ENCODE data around the gene TUNAR.

TUNAR gene

DNA sequence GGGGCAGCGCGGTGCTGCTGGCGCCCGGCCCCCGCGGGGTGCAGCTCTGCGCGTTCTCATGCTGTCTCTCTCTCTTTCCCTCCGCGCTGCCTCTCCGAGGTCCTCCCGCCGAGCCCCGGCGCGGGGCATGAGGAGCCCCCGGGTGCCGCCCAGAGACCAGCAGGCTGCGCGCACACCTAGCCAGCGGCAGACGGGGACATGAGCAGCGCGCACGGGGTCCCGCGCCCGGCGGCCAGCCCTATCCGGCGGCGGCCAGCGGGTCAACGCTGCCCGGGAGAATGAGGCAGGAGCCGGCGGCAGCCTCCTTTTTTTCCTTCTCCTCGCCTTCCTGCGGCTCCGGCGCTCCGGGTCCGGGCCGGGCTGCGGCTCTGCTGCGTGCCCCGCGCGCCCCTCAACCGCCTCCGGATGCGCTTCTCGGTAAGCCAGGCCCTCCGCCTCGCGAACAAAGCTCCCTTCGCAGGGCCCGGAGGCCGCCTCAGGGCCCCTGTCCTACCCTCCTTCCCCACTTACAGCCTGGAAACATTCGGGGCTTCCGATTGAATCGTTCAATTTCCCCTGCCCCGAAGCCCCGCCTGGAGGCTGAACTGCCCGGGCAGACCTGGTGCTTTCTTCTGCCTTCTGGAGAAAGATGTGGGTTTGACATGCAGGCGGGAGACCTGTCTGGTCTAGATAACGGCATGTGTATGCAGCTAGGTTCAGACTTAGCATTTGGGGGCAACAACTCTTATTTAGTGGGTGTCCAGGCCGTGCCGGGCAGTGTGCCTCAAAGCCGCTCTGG, at the start of gene TUNAR:
Gene TUNAR, plus strand, starts transcription at position 72 of the 778 bp plus-strand sequence.
- no peak for DNase-seq

DNA sequence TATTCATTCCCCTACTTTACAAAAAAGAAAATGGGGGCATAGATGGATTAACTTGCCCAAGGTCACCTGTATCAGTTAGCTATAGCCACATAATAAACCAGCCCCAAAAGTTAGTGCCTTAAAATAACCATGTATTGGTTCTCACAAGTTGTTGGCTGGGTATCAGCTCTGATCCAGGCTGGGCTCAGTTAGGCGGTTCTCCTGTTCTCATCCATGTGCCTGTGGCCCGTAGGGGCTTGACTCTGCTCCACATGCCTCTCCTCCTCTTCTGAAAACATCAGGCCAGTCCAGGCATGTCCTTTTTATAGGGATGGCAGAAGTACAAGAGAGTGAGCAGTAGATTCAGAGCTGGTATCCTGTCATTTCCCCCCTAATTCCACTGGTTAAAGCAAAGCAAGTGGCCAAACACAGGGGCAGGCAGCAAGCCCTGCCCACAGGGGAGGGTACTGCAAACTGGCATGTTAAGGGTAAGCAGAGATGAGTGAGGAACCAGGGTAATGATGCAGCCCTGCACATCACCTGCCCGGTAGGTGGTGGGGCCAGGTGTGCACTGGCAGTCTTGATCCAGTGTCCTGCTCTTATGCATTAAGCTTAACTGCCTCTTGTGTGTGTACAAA, 47.9 kb upstream of the TUNAR start:
- DNase-seq = no peak

DNA sequence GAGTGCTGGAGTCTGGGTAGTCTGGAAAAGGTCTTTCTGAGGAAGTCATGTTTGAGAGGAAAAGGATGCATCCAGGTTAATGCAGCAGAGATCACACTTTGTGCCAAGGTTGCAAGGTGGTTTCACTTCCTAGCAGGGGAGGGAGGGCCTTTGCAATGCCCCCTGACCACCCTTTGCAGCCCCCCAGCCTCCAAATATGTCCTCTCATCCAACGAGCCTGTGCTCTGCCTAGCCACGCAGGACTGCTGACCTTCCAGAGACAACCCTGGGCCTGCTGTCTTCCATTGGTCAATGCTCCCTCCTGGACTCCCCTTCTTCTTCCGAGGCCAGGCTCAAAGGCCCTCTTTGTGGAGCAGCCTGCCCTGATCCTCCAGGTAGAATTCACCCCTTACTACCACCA, 47.3 kb upstream of the TUNAR start:
- no peak for DNase-seq

DNA sequence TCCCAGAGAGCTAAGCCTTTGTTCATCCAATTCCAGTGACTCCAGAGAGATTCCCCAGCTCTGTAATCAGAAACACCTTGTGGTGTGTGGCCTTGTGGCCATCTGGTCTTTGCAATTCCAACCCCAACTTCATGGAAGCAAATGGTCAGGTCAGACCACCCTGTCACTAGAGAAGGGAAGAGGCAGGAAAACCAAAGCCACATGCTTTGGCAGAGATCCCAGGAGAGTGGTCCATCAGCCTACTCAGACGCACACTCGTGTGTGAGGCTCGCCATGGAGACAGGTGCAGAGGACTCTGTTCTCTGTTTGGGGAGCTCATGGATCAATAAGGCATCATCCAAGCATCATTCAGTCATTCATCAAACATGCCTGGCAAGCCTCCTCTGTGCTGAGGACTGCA, 46.2 kb upstream of the TUNAR start:
- DNase-seq = no peak

DNA sequence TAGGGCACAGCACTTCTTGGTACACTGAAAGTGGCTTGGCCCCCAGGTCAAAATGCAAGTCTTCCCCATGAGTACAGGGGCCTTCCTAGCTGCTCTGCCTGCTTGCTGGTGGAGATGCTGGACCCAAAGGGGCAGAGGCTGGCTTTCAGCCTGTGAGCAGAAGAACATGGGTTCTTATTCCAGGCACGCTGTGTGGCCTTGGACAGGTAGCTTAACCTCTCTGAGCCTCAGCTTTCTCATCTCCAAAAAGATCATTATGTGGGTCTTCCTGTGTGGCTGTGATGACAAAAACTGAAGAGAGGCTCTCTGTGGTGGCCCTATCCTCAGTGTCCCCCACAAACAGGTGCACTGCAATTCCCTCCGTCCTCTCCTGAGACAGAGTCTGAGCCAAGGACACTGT, 45.6 kb upstream of the TUNAR start:
- DNase-seq = no peak

DNA sequence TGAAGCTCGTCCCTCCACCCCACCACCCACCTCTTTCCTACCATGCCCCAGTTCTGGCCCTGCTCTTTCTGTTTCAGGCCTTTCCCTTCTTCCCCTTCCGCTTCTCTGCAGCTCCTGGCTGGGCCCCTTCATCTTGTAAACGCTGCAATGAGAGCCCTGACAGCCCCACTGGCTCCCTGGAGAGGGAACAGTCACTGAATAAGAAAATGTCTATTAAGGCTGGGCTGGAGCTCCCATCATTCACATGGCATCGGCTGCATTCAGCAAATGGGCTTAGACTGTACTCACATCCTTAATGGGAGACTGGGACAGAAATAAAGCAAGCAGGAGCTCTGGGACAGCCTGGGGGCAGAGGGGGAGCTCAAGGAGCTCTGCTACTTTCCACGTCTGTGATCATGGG, 45.2 kb upstream of the TUNAR start:
- no peak for DNase-seq

DNA sequence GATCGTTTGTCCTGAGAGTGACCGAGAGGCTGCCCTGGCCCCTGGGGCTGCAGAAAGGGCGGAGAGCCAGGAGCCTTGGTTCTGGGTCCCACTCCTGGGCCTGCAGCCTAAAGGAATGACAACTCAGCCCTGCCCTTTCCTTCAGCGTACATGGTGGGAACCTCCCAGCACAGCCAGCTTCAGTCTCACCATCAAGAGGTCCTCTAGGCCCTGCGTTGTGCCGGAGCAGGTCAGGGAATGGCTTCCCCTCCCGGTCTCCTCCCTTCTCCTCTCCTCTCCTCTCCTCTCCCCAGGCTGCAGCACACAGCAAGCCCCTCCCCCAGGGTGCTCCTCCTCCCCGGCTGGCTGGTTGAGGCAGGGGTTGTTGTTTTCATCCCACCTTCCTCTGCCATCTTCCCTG, 44.6 kb upstream of the TUNAR start:
- no peak for DNase-seq

DNA sequence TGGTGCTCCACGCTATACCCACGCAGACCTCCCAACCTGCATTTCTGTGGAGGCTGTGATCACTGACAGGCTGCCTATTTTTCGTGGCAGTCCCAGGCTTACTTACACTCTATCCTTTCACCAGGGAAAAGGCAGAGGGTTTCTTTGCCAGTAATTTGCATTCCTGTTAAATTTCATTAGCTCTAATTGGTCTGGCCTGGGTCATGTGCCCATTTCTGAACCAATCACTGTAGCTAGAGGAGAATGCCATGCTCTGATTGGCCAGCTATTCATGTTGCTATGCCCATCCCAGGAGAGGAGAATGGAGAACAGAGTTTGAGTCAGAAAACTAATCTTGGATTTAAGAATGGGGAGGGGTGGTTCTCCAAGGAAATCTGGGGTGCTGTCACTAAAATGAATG, 43.2 kb upstream of the TUNAR start:
- no peak for DNase-seq

DNA sequence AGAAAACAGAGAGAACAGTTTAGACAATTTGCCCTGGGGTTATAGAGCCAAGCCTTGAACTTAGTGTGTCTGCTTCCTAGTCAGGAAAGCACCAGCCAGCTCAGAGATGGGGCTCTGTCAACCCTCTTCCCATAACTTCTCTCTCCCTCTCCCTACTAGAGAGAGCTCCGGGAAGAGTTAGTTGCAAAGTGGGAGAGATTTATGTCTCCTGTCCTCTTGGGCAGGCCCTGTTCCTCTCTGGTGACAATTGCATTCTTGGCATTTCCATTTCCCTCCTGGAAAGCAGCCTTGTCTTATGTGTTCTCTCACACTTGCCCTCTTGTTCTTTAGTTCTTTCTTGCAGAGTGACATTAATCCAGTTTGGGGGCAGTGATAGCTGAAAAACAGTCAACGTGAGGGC, 42.1 kb upstream of the TUNAR start:
- DNase-seq = no peak

DNA sequence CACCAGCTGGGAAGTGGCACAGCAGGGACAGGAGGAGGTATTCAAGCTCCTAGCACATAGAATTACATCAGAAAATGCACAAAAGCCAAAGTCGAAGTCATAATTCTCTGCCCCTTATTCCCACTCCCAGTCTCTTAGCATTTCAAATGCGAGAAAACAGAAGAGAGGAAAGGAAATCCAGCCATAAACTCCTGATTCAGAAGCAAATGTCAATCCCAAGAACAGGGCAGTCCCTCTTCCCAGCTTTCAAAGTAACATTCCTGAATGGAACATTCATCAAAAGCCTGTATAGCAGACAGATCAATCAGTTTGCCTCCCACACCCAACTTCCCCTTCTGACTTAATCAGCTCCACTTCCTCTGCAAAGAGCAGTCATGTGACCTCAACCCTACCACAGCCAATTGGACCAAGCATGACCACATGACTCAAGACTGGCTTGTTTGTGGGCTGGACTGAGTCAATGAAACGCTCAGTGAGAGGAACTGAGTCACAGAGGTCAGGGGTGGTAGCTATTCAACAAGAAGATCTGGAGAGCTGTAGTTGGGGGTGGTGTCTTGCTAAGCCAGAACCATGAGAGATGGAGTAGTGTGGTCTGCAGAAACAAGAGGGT, 41.4 kb upstream of the TUNAR start:
- peak; percentile 35 for DNase-seq

DNA sequence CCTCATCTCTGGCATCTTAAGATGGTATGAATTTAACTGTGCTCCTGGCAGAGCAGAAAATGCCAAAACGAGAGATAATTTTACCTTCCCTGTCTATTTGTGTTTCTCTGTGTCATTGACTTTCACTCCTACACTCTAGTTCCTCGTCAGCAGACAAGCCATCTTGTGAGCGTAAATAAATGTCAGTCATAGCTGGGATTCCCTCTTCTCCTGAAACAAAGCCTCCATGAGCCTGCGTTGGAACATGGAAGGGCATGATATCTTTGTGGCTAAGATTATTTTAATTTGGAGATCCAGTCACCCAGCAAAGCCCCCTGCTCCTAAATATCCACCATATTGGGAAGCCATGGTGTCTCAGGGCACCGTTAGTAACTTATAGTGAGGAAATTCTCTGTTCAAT, 37.8 kb upstream of the TUNAR start:
- DNase-seq = no peak

DNA sequence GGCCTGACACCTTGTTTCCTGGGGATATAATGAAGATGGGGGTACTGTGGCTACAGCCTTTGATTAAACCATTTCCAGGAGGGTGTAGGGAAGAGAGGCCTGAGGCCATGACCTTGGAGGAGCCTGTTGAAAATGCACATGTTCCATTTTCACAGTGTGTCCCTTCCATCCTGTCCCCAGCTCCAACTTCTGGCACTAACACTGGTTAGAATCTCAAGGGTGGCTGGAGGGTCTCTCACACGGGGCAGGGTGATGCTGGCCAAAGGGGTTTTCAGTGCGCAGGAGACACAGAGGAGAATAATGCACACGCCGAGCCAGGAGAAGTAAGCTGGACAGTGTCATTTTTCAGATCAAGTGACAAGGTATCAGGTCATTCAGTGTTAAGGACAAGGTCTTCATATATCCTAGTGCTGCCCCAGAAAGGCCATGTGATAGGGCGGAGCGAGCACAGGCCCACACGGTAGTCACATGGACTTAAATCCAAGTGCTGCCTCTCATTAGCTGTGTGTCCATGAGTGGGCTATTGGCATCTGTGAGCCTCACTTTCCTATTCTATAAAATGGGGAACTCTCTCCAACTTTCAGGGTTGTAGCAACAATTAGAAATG, 36.4 kb upstream of the TUNAR start:
- no peak for DNase-seq

DNA sequence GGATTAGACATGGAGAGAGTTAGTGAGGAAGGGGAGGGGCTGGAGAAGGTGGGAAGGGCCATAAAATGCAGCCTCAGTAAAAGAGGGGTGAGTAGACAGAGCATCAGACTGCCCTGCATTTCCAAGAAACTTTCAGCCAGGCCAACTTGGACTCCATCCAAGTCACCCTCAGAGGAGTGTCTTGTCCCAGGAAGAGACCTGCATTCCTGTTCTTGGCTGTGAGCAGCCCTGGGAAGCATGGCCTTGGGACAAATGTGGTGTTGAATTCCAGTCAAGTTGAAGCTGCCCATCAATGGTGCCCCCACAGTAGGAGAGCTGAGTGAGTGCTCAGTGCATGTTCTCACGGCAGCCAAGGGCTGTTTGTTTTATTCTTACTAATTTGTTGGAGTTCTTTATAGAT, 35.0 kb upstream of the TUNAR start:
- no peak for DNase-seq

DNA sequence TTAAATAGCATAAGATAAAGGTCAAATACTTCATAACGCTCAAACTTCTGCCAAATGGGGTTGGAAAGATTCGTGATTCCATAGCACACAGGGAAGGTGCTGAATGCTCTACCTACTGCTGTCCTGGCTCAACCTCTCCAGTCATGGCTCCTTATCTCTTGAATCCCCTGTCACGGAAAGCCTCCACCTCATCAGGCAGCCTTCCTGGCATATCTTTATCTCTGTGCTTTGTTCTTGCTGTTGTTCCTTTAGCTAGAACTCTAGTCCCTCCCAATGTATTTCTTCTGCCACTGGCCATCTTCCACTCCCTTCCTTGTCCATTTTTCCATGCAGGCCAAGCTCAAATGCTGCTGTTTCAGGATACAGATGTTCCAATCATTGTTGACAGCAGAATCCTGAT, 26.9 kb upstream of the TUNAR start:
- no peak for DNase-seq

DNA sequence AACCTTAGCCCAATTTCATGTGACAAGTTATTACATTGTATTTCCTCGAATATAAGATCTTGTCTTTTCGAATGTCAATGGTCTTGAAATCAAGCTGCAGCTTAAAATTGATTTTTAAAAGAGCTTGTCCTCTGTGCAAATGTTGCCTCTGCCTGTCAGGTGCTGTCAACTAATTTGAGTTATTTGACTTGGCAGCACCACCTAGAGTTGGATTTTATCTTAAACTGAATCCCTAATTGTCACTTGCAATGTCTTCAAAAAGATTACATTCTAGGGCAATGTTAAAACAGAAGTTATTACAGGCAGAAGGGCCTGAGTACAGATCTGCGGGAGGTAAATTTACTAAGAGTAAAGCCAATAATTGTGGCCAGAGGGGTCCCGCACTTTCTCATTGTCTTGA, 26.2 kb upstream of the TUNAR start:
- DNase-seq = no peak

DNA sequence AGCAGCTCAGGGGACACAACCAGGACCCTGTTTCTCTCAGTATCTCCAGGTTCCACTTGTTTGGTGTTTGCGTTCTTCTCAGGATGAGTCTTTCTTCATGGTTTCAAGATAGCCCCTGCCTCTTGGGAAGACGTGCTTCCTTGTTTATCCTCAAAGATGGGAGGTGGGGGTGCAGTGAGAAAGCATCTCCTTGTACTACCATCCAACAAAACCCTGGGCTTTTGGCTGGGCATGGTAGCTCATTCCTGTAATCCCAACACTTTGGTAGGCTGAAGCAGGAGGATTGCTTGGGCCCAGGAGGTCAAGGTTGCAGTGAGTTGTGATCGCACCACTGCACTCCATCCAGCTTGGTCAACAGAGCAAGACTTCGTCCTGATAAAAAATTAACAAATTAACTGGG, 21.0 kb upstream of the TUNAR start:
- no peak for DNase-seq

DNA sequence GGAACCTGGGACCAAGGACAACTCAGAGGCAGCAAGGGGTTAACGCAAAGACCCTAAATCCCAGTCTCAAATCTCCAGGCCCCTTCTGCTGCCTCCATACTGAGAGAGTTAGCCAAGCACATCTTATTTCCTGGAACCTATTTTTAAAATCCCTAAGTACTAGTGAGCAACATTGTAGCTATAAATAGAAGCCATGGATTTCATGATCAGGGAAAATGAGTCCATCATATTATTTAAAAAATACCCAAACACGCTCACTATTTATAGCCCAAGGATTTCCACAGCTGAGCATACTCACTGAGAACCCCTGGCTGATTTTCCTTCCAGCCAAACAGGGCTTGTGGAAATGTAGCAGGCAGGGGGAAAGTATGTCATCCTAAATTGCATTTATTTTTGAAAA, 19.4 kb upstream of the TUNAR start:
- DNase-seq = no peak

DNA sequence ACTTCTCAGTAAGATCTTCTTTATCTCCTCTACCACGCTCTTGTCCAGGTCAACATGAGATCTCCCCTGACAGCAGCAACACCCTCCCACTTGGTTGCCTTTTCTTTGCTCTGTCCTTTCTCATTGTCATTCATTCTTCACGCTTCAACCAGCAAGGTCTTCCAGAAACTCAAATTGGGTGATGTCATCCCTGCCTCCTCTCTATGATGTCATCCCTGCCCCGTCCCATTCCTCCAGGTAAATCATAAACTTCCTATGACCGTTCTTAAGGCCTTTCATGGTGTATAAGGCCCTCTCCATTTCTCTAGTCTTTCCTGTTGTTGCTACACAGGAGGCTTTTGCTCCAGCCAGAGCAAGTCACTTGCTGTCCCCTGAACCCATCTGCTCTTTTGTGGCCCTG, 17.7 kb upstream of the TUNAR start:
- no peak for DNase-seq

DNA sequence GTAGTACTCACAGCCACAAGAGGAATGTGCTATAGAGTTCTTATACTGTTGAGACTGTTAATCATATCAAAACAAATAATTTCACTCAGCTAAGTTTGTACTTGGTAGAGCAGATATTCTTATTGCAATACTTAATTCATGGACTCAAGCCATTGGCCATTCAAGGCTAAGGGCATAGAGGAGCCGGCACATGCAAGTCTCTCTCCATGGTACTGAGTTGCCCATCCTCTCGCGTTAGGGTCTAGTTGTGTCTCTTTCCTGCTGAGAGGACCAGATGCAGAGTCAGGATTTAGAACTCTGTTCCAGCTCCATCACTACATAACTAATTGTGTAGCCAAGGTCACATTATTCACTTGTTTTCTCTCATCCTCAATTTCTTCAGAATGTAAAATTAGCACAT, 14.4 kb upstream of the TUNAR start:
- DNase-seq = no peak

DNA sequence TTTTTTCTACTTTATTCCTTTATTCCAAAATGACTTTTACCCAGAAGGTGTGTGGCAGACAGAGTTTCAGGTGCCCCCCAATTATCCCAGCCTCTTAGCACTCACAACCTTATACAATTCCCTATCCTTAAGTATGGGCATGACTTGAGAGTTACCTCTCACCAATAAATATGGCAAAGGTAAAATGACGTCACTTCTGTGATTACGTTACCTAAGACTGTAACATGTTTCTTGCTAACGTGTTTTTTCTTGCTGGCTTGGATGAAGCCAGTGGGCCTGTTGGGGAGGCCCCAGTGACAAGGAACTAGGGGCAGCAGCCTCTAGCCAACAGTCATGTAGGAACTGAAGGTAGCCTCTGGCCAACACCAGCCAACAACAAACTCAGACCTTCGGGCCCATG, 13.3 kb upstream of the TUNAR start:
- no peak for DNase-seq

DNA sequence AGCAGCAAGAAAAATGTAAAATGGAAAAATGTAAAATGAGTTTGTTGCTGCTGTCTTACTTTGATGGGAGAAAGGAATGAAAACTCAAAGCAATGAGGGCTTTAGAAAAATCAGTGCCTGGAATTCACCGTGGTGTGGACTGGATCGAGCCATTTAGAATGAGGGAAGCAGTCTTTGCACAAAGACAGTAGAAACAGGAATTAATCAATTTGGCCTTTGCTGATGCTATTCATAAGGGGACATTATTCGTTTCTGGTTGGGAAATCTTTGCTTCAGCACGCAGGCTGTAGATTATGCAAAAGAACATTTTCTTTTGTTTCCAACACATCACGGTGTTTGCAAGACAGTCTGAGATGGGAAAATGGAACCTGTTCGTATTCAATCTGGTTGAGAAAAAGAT, 6.9 kb upstream of the TUNAR start:
- no peak for DNase-seq

DNA sequence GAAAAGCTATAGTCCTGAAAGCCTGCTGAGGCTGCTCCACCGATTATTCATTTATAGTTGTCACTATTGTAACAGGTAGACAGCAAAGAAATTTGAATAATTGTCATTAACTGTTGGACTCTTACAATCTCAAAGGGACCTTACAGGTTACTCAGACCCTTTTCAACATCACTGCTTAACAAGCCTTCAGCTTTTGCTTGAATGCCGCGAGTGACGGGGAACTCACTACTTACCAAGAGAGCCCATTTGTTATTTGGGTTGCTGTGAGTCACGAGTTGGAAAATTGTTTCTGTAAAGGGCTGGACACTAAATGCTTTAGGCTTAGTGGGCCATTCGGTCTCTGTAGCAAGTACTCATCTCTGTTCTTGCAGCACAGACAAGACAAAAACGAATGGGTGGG, 5.9 kb upstream of the TUNAR start:
- no peak for DNase-seq

DNA sequence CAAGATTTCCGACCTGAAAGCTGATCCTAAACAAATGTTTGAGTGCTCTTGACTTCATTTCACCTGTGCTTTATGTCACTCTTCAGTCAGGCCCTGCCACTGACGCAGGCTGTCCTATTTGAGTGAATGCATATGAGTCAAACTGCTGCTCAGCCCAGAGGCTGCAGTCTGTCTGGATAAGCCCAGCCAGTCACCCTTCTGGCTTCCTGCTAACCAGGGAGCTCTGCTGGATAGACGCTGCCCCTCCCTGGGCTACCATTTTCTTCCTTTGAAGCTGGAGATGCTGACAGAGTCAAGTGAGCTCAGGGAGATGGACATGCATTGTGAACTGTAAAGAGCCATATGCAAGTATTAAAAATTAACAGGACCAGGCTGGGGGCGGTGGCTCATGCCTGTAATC, 5.1 kb upstream of the TUNAR start:
- DNase-seq = no peak

DNA sequence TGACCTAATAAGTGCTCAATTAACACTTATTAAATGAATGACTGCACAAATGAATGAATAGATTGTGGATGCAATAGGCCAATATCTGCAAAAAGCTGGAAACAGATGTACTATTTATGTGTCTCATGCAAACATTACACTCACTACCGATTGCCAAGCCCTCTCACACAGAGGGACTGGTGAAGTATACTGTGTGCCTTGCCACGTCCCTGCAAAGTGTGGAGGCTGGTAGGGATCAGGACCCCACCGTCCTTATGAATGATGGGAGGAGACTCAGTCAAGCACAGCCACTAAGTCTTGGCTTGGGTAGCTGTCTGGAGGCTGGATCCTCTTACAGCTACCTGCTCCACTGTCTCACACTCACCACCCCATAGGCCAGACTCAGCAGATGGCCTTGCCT, 3.9 kb upstream of the TUNAR start:
- DNase-seq = no peak
